HG02938 (cell line): ENCODE data around the gene MYB.
"Not testable (repeated sequence)": the region's sequence is repeated elsewhere in the genome, so short reads cannot be mapped to it uniquely, and the experiment has no call there.

Source experiments
- ATAC-seq: cut with Tn5 transposase; IDR thresholded peaks from one replicate; pipeline ENCODE4 v1.9.1; 2021; ENCODE audit warnings: mild to moderate bottlenecking, moderate library complexity; ENCODE audit not compliant: unreplicated experiment

MYB gene

DNA sequence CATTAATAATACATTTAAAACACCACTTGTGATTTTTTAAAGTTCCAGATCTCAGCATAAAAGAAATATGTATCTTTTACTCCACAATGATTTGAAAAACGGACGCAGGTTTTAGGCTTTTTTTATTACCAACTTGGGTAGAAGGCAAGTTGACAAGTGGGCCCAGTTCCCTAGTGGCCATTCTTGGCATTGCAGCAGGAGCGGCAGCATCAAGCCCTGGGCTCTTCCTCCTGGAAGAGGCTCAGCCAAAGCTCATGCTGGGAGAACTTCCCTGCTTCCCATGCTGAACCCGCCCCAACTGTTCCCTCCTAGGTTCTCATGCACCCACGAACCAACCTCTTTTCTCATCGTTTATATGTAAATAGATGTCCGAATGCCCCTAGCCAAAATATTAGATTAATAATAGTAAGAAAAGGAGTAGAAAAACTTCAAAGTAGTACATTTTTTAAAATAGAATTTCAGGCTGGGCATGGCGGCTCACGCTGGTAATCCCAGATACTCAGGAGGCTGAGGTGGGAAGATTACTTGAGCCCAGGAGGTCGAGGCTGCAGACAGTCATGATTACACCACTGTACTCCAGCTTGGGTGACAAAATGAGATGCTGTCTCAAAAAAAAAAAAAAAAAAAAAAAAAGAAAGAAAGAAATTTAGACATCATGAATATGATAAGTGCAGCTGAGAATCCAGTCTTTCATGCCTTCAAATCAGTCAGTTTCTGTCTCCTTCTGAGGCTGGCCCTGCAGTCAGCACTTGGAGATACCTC lies 18.2 kb upstream of the MYB start:
- ATAC-seq = no peak

DNA sequence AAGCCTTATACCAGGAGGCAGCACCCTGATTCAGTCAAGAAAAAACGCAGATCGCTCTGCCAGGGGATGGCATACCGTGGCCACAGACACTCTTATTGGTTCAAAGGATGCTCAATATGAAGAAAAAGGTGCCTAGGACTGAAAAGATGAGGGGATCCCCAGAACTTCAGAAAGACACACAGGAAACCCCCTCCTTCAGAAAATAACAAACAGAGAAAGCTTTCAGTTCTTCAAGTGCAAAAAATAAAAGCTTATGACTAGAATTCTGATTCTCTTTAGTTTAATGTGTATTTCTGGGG lies 17.7 kb upstream of the MYB start:
- ATAC-seq = peak; percentile 68

DNA sequence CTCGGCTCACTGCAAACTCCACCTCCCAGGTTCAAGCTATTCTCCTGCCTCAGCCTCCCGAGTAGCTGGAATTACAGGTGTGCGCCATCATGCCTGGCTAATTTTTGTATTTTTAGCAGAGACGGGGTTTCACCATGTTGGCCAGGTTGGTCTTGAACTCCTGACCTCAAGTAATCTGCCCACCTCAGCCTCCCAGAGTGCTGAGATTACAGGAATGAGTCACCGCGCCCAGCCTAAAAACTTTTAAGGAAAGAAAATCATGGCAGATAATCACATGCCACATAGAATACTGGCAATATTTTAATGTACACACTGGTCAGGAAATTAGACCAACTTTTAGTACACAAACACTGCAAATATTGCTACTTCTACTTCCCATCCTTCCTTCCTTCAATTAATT lies 16.7 kb upstream of the MYB start:
- not testable (repeated sequence) for ATAC-seq

DNA sequence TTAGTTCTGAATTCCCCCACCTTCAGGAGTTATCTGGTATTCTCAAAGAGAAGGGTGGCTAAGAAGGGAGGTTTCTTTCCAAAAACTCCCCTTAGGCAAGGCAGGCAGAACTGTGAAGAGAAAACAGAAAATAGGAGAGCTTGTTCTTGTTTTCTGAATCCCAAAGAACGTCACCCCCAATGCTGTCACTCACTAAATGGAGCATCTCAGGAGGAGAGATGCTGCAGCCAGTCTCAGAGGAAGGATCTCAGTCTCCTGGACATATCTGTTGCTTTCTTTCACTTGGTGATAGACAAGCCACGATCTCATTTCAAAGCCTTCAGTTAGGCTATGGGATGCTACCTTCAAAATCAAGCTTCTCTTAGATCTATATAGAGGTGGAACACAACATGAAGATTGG lies 16.1 kb upstream of the MYB start:
- no peak for ATAC-seq

DNA sequence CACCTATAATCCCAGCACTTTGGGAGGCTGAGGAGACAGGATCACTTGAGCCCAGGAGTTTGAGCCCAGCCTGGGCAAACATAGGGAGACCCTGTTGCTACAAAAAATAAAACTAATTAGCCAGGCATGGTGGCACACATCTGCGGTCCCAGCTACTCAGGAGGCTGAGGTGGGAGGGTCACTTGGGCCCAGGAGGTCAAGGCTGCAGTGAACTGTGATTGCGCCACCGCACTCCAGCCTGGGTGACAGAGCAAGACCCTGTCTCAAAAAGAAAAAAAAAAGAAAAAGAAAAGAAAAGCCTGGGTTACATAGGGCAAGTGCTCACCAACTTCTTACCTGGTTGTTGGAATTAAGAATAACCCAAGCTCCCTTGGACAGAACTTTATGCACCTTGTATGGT lies 14.6 kb upstream of the MYB start:
- ATAC-seq = no peak

DNA sequence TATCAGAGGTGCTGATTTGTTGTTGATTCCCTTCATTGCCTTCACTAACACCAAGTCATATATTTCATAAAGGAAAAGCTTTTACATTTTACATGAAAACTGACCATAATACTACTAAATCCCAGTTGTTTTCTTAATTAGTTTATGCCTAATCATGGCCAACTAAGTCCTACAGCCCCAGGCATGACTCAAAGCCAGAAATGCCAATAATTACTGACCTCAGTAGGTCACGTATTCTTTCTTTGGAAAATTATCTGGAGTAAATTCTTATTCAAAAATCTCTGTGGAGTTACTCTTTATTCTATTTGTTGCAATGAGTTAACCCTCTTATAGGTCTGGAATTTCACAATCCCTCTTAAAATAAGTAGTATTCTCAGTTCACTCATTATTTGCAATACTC lies 13.5 kb upstream of the MYB start:
- ATAC-seq = no peak

DNA sequence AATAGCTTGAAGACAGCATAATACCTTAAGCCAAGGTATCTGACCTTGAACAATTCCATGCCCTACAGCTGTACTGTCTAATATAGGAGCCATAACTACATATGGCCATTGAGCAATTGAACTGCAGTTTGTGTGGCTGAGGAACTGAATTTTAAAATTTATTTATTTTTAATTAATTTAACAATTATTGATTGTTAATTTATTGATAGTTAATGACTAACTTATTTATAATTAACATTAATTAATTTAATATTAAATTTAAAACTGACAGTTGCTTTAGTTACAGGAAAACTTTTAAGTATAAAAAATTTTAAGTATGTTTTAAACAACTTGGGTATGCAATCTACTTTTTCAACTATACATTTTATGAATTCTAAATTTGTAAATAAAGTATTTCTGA lies 12.3 kb upstream of the MYB start:
- no peak for ATAC-seq

DNA sequence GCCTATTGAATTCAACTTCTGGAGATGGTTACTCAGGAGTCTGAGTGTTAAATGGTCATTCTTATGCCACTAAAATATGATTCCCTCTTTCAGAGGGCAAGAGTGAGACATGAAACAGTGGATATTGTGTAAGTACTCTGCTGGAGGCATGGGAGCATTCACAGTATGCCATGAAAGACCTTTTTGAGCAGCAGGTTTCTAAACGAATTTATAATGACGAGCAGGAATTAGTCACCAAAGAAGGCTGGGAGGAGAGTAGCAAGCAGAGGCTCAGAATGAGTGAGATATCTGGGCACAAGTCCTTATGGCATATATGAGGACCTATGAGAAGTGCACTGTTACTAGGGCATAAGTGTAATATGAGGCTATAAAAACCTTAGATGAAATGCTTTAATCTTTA lies 10.9 kb upstream of the MYB start:
- no peak for ATAC-seq

DNA sequence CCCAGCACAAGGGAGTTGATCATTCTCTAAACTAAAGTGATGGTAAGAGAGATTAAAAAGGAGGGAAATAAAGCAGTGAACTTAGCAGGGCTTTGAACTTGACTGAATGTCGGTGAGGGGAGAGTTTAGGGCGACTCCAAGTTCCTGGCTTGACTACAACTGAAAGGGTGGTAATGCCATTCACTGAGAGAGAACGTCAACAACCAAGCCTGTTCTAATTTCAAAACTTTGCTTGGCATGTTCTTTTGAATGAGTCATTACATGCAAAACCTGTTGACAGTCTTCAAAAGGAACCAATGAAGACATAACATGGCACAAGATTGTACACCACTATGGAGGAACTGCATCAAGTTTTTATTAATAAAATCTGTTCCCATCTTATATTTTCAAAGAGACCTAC lies 10.3 kb upstream of the MYB start:
- ATAC-seq = no peak

DNA sequence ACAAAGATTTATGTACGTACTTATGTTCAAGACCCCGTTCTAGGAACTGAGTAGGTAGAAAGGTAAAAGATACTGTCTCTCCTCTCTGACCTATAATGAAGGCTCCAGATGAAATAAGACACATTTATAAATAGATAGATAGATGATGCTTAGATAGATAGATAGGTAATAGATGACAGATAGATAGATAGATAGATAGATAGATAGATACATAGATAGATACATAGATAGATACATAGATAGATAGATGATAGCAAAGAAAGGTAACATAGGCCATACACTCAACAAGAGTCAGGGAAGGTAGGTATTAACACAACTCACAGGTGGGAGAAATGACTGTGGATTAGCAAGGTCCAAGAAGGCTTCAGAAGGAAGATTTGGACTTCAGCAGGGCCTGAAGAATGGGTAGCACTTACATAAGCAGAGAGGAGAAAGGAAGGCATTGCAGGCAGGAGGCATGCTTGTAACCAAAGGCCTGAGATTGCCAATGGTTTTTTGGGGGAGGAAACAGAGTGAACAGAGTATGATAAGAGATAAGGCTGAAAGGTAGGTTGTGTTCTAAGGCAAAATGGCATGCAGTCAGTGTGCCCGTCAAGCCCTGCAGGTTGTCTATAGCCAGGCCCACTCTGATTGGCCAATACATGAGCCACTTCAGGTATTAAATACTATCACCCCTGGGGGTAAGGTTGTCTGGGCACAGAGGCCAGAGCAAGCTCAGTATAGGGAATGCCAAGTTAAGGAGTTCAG lies 7.7 kb upstream of the MYB start:
- ATAC-seq = no peak

DNA sequence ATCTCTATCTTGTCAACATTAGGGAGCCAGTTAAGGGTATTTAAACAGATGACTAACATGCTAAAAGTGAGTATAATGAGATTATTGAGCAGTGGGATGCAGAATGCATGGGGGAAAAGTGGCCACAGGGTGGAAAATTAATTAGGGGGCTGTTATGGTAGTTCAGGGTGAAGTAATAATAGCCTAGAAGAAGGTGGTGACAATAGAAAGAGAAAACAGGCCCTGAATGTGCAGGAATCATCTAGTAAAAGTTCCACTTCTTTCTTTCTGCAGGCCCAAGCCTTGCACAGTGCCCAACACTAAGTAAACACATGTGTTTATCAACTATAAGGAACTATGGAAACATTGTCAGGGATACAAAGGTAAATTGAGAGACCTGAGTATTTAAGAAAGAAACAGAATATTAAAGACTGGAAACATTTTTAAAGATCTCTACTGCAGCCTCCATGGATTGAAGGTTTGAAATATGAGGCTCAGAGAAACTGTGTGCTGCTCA lies 7.1 kb upstream of the MYB start:
- no peak for ATAC-seq

DNA sequence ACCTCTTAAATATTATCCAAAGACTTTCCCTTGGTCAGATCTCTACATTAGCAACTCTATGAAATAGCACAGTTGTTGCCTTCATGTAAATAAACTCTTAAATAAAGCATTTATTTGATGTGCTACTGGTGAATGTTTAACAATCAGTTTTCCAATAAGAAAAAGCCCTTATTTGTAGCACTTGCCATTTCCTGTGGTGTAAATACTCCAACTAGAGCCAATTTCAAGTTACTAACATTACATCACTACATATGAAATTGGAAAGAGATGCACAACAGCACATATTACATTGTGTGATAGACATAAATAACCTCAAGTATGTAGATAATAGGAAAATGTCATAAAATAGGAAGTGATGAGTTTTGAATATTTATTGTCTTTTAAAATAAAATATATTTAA lies 5.0 kb upstream of the MYB start:
- no peak for ATAC-seq

DNA sequence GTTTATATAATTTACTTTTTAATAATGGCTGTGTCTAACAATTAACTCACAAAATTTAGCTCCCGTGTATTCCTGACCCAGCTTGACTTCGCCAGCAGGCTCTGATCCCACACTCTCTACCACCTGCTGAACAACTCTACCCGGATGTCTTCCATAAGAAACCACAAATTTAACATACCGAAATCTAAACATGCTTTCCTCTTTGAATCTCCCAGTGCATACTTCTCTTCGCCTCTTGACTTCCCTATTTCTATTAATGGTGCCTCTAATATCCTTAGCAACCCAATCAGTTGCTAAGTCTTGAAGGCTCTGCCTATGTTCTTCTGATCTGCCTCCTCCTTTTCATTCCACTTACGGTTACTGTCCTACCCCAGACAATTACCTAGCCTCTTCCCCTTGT lies 4.6 kb upstream of the MYB start:
- ATAC-seq = no peak

DNA sequence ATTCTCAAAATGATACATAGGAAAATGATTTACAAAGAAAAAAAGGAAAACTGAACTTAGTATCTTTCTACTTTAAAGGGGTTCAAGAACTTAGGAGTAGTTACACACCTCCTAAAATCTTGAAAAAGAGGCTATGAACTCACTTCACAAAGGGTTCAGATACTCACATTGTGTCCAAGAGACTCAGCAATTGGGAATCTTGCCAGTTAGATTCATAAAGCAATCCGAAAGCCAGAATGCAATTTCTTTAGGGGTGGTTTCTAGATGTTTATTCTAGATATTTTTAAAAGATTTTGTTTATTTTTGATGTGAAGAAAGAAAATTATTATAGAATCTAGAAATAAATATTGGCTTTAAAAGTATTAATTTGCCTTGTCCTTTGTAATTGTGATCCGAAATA lies 1.7 kb upstream of the MYB start:
- no peak for ATAC-seq

DNA sequence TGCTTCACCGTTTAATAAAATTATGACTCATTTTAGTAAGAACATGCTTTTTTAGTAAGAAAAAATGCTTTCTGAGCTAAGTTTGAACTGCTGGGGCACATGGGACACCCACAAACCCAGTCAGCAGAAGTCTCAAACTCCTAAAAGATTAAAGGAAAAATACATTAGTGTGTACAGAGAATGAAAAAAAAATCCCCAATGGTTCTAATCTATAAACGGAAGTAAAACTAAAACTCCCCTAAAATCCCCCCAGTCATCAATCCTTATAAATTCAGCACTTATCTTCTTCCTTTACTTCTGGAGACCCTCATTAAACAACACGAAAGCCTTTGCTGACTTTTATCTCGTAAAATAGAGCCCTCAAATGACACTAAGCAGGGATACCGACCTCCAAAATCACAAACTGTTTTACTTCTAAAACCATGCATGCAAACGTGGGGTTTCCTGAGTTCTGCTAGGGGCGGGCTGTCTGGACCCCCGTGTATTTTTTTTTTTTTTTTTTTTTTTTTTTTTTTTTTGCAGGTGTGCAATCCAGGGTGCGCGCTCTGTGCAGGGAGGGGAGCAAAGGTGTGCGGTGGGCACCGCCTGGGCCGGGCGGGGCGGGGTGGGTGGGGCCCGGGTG lies 1.1 kb upstream of the MYB start:
- no peak for ATAC-seq

DNA sequence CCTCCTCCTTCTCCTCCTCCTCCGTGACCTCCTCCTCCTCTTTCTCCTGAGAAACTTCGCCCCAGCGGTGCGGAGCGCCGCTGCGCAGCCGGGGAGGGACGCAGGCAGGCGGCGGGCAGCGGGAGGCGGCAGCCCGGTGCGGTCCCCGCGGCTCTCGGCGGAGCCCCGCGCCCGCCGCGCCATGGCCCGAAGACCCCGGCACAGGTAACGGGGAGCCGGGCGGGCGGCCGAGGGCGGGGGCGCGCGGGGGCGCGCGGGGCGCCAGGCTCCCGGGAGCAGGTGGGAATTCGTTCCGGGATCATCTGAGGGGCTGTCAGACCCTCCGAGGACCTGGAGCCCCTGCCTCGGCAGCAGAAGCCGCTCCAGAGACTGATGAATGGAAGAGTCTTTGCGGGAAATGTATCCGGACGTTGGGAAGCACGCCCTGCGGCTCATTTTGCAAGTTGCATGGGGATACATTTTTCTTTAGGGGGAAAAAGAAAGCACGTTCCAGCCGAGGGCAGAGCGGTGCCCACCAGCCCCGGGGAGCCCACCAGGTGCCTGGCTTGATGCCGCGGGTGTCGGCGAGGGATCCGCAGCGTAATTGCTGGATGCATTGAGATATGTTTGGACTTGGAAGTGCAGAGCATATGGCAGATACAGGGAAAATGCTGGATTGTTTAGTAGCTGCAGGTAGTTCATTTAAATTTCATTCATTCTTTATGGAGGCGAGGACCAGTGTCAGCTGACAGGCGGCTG lies 394 bp downstream of the MYB start:
- no peak for ATAC-seq

DNA sequence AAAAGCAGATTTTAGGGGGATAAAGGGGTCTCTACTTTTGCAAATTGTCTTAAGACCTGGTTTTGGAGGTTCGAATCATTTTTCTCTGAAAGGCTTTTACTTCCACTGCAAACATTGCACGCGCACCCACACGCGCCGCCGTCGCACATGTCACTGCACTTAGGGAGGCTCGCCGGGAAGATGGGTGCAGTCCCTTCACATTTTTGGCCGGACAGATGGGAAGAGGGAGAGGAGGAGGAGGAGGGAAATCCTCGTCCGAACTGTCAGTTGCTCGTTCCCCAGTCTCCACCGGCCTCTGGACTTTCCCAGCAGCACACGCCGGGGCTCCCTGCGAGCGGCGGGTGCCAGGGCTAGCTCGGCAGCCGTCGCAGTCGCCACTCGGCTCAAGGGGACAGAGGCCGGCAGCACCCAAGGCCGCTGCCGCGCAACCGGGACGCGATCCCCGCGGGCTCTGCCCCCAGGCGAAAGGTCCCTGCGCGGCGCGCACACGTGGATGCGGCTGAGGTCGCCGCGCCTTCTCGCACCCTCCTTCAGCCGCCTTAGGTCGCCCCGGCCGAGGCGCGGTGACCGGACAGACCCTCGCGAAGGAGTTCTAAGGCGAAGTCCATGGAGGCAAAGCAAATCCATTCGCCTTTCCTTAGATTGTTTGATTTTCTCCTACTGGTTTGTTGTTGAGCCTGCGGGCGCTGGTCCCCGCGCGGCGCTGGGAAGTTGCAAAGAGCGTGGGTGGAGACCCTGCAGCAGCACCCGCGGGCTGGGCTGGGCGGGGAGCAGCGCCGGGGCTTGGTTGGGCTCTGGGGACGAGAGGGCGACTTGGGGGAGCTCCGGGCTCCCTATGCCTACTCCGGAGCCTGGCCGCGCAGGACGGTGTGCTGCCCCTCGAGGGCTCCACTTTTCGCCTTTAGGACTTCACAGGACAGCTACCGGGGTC lies 1.2 kb downstream of the MYB start:
- ATAC-seq = peak; percentile 2

DNA sequence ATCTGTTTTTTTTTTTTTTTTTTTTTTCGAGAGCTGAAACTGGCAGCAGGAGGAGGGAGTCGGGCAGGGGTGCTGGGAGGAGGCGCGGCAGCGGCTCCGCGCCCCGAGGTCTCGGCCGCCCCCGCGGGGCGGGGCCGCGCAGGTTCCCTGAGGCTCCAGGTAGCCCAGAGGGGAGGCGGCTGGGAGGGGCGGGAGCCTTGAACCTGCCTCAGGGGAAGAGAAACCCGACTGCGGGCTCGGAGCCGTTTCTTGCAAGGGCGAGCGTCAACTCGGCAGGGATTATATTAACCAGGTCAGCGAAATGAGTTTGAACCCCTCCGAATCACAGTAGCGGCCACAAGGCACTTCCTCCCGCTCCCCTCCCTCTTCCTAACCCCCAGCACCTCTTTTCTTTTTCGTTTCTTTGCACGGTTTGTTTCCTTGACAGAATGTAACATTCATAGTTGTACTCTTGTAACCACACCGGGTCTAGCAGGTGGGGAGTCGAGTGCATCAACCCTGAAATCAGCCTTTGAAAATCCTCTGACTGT lies 2.0 kb downstream of the MYB start:
- peak; percentile 54 for ATAC-seq

DNA sequence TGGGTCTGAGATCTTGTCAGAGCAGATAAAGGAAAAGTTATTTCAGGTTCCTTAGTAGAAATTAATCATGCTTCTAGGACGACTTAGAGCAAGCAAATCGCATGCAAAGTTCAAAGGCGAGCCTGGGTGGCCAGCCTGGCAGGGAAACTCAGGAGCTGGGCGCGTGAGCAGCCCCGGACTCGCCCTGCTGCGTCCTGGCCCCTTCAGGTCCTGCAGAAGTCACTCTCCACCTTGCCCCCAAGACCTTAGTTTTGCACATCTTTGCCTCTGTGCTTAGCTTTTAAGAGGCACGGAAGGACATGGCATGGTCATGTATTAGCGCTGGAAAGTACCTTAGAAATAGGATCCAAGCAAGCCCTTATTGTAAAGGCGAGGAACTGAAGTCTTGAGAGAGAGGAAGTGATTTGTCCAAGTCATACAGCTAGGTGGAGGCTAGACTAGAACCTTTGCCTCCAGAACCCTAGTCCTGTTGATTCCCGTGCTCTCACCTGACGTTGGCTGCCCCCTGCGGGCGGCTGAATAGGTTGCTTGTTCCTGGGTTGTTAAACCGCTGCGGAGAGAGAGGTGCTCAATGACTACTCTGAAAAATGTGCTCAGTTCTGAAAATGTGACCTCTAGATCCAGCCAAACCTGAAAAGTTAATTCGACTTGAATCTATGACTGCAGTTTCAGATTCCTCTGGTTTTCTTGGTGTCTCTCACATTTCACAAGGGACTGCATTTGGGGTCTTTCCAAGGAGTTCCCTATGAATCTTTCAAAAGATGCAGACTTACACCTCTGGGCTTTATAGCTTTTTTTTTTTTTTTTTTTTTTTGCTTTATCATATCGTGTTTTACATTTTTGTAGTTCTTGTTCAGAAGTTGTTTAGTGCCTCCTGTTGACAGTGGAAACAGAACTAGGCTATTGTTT lies 2.7 kb downstream of the MYB start:
- peak; percentile 31 for ATAC-seq
